PC-9 (cell line): Measurements from ENCODE around the gene PRKG1. TPM values are rescaled to one million over a fixed set of nuclear protein-coding genes. Genes with fewer than 3 reads are reported as not detected.

ENCODE experiments used
- BruUV-seq: library from RNA; stranded (reverse); fragments of 400-500 nt; replicated peaks from 2 replicates; lab custom pipeline; 2021; lab: Mats Ljungman, UMichigan
- CTCF ChIA-PET: fragments of 300-600 bp; sonication (Branson Sonifier 250); formaldehyde crosslinking; loops from one replicate; lab custom pipeline; 2022; ENCODE audit warnings: antibody characterized with exemption; lab: Charles Lee
- POLR2A ChIA-PET: fragments of 300-600 bp; sonication (Branson Sonifier 250); formaldehyde crosslinking; loops from one replicate; lab custom pipeline; 2022; ENCODE audit warnings: antibody characterized with exemption; ENCODE audit not compliant: unreplicated experiment; lab: Charles Lee
- DNase-seq, 2 experiments: peaks; one replicate each; pipeline versions ENCODE4 v3.0.0 to v3.0.0-alpha.2; 2015 to 2022; ENCODE audit warnings: mixed read lengths in 1 of 2
- H2AFZ ChIP-seq: fragments of 200-600 bp; sonication (generic); 2 replicates; pipeline ENCODE4 v1.8.1; 2017; ENCODE audit warnings: antibody characterized with exemption
- H3F3A ChIP-seq: fragments of 200-600 bp; sonication (generic); 2 replicates; pipeline ENCODE4 v1.8.1; 2017; ENCODE audit warnings: antibody characterized with exemption, mild to moderate bottlenecking, low read depth; ENCODE audit not compliant: insufficient read depth
- H3K27ac ChIP-seq: fragments of 200-600 bp; sonication (generic); 2 replicates; pipeline ENCODE4 v1.6.1; 2016; ENCODE audit warnings: mixed run types
- H3K27me3 ChIP-seq: fragments of 200-600 bp; sonication (generic); 2 replicates; pipeline ENCODE4 v1.6.1; 2016; ENCODE audit warnings: low read depth, mixed run types; ENCODE audit not compliant: insufficient read depth
- H3K36me3 ChIP-seq: fragments of 200-600 bp; sonication (generic); 2 replicates; pipeline ENCODE4 v1.6.1; 2016; ENCODE audit warnings: low read depth, mixed run types
- H3K4me1 ChIP-seq: fragments of 200-600 bp; sonication (generic); replicated peaks from 2 replicates; pipeline ENCODE4 v1.6.1; 2016; ENCODE audit warnings: mixed run types; ENCODE audit not compliant: insufficient read depth
- H3K4me2 ChIP-seq: fragments of 200-600 bp; sonication (generic); 2 replicates; pipeline ENCODE4 v1.6.1; 2017; ENCODE audit warnings: mixed run types
- H3K4me3 ChIP-seq: fragments of 200-600 bp; sonication (generic); 2 replicates; pipeline ENCODE4 v1.6.1; 2016; ENCODE audit warnings: mixed run types
- H3K79me2 ChIP-seq: fragments of 200-600 bp; sonication (generic); 2 replicates; pipeline ENCODE4 v1.6.1; 2017; ENCODE audit warnings: low read depth, mixed run types
- H3K9me2 ChIP-seq: fragments of 200-600 bp; sonication (generic); 2 replicates; pipeline ENCODE4 v1.8.1; 2017; ENCODE audit warnings: mild to moderate bottlenecking; ENCODE audit not compliant: insufficient read depth
- H3K9me3 ChIP-seq: fragments of 200-600 bp; sonication (generic); 2 replicates; pipeline ENCODE4 v1.8.1; 2016; ENCODE audit warnings: low read depth; ENCODE audit not compliant: insufficient read depth
- H4K20me1 ChIP-seq: fragments of 200-600 bp; sonication (generic); 2 replicates; pipeline ENCODE4 v1.8.1; 2017; ENCODE audit not compliant: insufficient read depth
- CTCF ChIP-seq: fragments of 200-600 bp; sonication (generic); conservative IDR thresholded peaks from 2 replicates; pipeline ENCODE4 v1.6.1; 2017; ENCODE audit warnings: mixed run types, antibody characterized with exemption, mild to moderate bottlenecking, moderate library complexity
- EZH2 ChIP-seq: fragments of 200-600 bp; sonication (generic); IDR thresholded peaks from 2 replicates; pipeline ENCODE4 v1.8.0; 2017; ENCODE audit warnings: antibody characterized with exemption, low read depth
- intact Hi-C: fragments of 100-400 bp; cut with micrococcal nuclease; formaldehyde crosslinking; loops from one replicate; pipeline ENCODE4 v1.10.0; 2022; ENCODE audit not compliant: unreplicated experiment
- total RNA-seq: library from RNA; stranded (reverse); gene quantifications from 2 replicates; pipeline ENCODE4 v1.2.3, GENCODE V29; 2021

PRKG1 gene
- total RNA-seq, 1 experiment from 2014 or later = 0.70 TPM

- intact Hi-C loops = no loop called here
- no peaks in the 10 kb centered on the region for H3K4me1 ChIP-seq
- H3K4me3 ChIP-seq = no peak overlapping the region
- H3K9me2 ChIP-seq = no peaks in the 10 kb centered on the region
- H4K20me1 ChIP-seq = no peaks in the 10 kb centered on the region
- no peaks in the 10 kb centered on the region for H3K27me3 ChIP-seq
- BruUV-seq = no TSS peak
- H3F3A ChIP-seq = no peaks in the 10 kb centered on the region
- ChIA-PET CTCF (interaction anchor here (0.7 kb wide), 1 partner anchor 444 kb away, joined by 4 read pairs; no protein-coding TSS in a partner anchor), POLR2A (no interaction called here)
- no peaks in the 10 kb centered on the region for H3K36me3 ChIP-seq
- no peak overlapping the region for H3K27ac ChIP-seq
- no peaks in the 10 kb centered on the region for H3K79me2 ChIP-seq
- TF ChIP-seq CTCF (no peak), EZH2 (no peak)
- H2AFZ ChIP-seq = no peak overlapping the region
- H3K9me3 ChIP-seq = no peaks in the 10 kb centered on the region
- DNase-seq = no peak
- no peak overlapping the region for H3K4me2 ChIP-seq
These were observed 671.1 kb downstream of the PRKG1 start for GRCh38 chr10:51745397-51745796.

- no peak overlapping the region for H3K4me2 ChIP-seq
- no peak overlapping the region for H3K4me3 ChIP-seq
- H2AFZ ChIP-seq = no peak overlapping the region
- H4K20me1 ChIP-seq = no peaks in the 10 kb centered on the region
- no peak for DNase-seq
- intact Hi-C loops = no loop called here
- no peak overlapping the region for H3K27ac ChIP-seq
- H3K9me3 ChIP-seq = no peaks in the 10 kb centered on the region
- H3K79me2 ChIP-seq = no peaks in the 10 kb centered on the region
- ChIA-PET CTCF (no interaction called here), POLR2A (no interaction called here)
- BruUV-seq = no TSS peak
- H3F3A ChIP-seq = no peaks in the 10 kb centered on the region
- H3K36me3 ChIP-seq = no peaks in the 10 kb centered on the region
- no peaks in the 10 kb centered on the region for H3K4me1 ChIP-seq
- no peaks in the 10 kb centered on the region for H3K27me3 ChIP-seq
- H3K9me2 ChIP-seq = no peaks in the 10 kb centered on the region
- no peak for TF ChIP-seq CTCF
- no peak for TF ChIP-seq EZH2
These were observed 672.9 kb downstream of the PRKG1 start for GRCh38 chr10:51747216-51747615.

GRCh38 chr10:51748959-51749358, 674.7 kb downstream of the PRKG1 start:
- Histone ChIP-seq H3K27me3 (no peaks in the 10 kb centered on the region), H3K4me3 (no peak overlapping the region), H3K36me3 (no peaks in the 10 kb centered on the region), H3F3A (no peaks in the 10 kb centered on the region), H3K4me2 (no peak overlapping the region), H3K27ac (no peak overlapping the region), H4K20me1 (no peaks in the 10 kb centered on the region), H3K9me2 (no peaks in the 10 kb centered on the region), H2AFZ (no peak overlapping the region), H3K79me2 (no peaks in the 10 kb centered on the region), H3K9me3 (no peaks in the 10 kb centered on the region), H3K4me1 (no peaks in the 10 kb centered on the region)
- BruUV-seq = no TSS peak
- CTCF ChIA-PET = no interaction called here
- no peak for DNase-seq
- TF ChIP-seq CTCF (no peak), EZH2 (no peak)
- intact Hi-C loops = no loop called here
- POLR2A ChIA-PET = no interaction called here
